Inferior parietal cortex (tissue), 1 donor: ENCODE data around the gene CFAP141.
A peak's percentile ranks its signal among the peaks of the same experiment; 100 is the strongest.
"Not testable (repeated sequence)": the region's sequence is repeated elsewhere in the genome, so short reads cannot be mapped to it uniquely, and the experiment has no call there.

ENCODE experiments used
- DNase-seq: peaks from one replicate; pipeline ENCODE4 v3.0.0-alpha.2; 2016; ENCODE audit errors: extremely low spot score

CFAP141 gene

GRCh38 chr1:154206196-154206595, at the start of gene CFAP141:
Gene CFAP141 (minus strand): TSS chr1:154206333. CDS start chr1:154206307, 26 bp downstream.
- no peak for DNase-seq

- no peak for DNase-seq
Measured at GRCh38 chr1:154253671-154254070, 47.5 kb upstream of the CFAP141 start.

GRCh38 chr1:154241703-154242351, 35.7 kb upstream of the CFAP141 start:
- DNase-seq: no peak

- no peak for DNase-seq
Measured at GRCh38 chr1:154240294-154240833, 34.2 kb upstream of the CFAP141 start.

GRCh38 chr1:154239491-154239890, 33.4 kb upstream of the CFAP141 start:
- no peak for DNase-seq

GRCh38 chr1:154237880-154238506, 31.9 kb upstream of the CFAP141 start:
- no peak for DNase-seq

GRCh38 chr1:154237435-154237834, 31.3 kb upstream of the CFAP141 start:
- no peak for DNase-seq

- DNase-seq: no peak
Measured at GRCh38 chr1:154236855-154237254, 30.7 kb upstream of the CFAP141 start.

- DNase-seq: not testable (repeated sequence)
Measured at GRCh38 chr1:154233127-154233526, 27.0 kb upstream of the CFAP141 start.

- not testable (repeated sequence) for DNase-seq
Measured at GRCh38 chr1:154231112-154231511, 25.0 kb upstream of the CFAP141 start.

- DNase-seq: no peak
Measured at GRCh38 chr1:154225370-154225769, 19.2 kb upstream of the CFAP141 start.

GRCh38 chr1:154223621-154224020, 17.5 kb upstream of the CFAP141 start:
- DNase-seq: no peak

GRCh38 chr1:154222918-154223317, 16.8 kb upstream of the CFAP141 start:
- no peak for DNase-seq

- no peak for DNase-seq
Measured at GRCh38 chr1:154222518-154222917, 16.4 kb upstream of the CFAP141 start.

GRCh38 chr1:154221278-154222001, 15.3 kb upstream of the CFAP141 start:
- peak; percentile 33 for DNase-seq

- no peak for DNase-seq
Measured at GRCh38 chr1:154220970-154221277, 14.8 kb upstream of the CFAP141 start.

GRCh38 chr1:154220071-154220969, 14.2 kb upstream of the CFAP141 start, which contains the start of gene UBAP2L:
Gene UBAP2L (plus strand): TSS chr1:154220955. CDS start chr1:154225124, 4,169 bp downstream.
- DNase-seq: peak; percentile 99

GRCh38 chr1:154219541-154219940, 13.4 kb upstream of the CFAP141 start:
- no peak for DNase-seq

GRCh38 chr1:154218545-154218944, 12.4 kb upstream of the CFAP141 start:
- DNase-seq: no peak

GRCh38 chr1:154213274-154213673, 7.1 kb upstream of the CFAP141 start:
- DNase-seq: no peak

- DNase-seq: no peak
Measured at GRCh38 chr1:154212083-154212482, 6.0 kb upstream of the CFAP141 start.
